ENCODE measurements around the gene USP15. TPM values are rescaled to one million over a fixed set of nuclear protein-coding genes. Genes with fewer than 3 reads are reported as not detected.

Gene USP15
- total RNA-seq, 2 donors from 2014 or later: 41.1 to 49.7 TPM

DNA sequence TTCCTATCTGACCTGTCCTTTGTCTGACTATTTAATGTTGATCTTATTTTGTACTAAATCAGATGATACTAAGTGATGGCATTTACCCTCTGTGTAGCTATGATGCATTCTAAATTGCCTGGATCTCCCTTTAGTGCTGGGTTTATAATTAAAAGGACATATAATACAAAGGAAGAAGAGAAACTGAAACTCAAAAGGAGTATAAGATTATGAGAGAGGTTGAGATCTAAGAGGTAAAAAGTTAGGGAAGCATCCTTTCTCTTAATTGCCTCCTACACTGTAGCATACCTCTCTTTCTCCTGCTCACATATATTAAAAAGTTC is 119.5 kb downstream of the USP15 start:
- Histone ChIP-seq H3K27me3 (no peaks in the 10 kb centered on the region), H3K27ac (no peak overlapping the region), H3K36me3 (peaks cover 7% of the 10 kb centered on the region), H3K9me3 (no peaks in the 10 kb centered on the region), H3K4me3 (no peak overlapping the region), H3K4me1 (no peaks in the 10 kb centered on the region)
- TF ChIP-seq, protein P1, sequence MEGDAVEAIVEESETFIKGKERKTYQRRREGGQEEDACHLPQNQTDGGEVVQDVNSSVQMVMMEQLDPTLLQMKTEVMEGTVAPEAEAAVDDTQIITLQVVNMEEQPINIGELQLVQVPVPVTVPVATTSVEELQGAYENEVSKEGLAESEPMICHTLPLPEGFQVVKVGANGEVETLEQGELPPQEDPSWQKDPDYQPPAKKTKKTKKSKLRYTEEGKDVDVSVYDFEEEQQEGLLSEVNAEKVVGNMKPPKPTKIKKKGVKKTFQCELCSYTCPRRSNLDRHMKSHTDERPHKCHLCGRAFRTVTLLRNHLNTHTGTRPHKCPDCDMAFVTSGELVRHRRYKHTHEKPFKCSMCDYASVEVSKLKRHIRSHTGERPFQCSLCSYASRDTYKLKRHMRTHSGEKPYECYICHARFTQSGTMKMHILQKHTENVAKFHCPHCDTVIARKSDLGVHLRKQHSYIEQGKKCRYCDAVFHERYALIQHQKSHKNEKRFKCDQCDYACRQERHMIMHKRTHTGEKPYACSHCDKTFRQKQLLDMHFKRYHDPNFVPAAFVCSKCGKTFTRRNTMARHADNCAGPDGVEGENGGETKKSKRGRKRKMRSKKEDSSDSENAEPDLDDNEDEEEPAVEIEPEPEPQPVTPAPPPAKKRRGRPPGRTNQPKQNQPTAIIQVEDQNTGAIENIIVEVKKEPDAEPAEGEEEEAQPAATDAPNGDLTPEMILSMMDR (IDR thresholded peaks at IDR 0.05): no peak
- no peak for DNase-seq (ENCODE audit: low spot score)

DNA sequence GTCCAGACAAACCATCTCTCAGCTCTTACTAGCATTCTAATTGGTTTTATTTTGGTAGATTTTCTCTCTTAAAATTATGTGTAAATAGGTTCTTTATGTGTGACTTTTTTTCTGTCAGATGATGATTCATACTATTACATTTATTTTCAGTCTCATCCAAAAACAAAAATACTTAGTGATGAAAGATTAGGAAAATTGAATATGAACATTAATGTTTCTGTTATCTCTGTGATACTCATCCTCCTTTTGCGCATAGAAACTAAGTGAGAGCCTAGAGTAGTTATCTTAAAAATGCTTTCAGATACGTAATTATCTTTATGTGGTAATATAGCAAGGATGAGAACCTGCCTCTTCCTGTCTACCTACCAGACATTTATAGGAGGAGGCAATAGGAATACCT is 122.3 kb downstream of the USP15 start:
- Histone ChIP-seq H3K27ac (no peak overlapping the region), H3K36me3 (peaks cover 28% of the 10 kb centered on the region), H3K9me3 (no peaks in the 10 kb centered on the region), H3K4me1 (no peaks in the 10 kb centered on the region), H3K4me3 (no peak overlapping the region), H3K27me3 (no peaks in the 10 kb centered on the region)
- DNase-seq (ENCODE audit: low spot score): no peak
- TF ChIP-seq, protein P1 (IDR thresholded peaks at IDR 0.05): no peak

DNA sequence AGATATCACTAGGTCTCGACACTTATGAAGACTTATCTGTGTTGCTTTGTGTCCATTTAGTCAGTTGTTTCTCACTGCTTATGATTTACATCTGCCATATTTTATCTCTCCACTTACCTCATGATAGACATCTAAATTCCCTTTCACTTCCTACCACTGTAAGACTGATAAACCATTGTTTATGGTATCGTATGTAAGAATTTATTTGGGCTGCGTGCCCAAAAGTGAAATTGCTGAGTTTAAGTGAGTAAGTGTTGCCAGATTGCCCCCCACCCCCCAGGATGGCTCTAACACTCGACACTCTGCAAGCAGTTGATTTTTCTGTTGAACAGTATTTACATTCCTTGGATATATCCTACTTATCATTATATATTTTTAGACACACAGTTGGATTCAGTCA is 136.5 kb downstream of the USP15 start:
- Histone ChIP-seq H3K27me3 (no peaks in the 10 kb centered on the region), H3K27ac (no peak overlapping the region), H3K4me1 (no peaks in the 10 kb centered on the region), H3K4me3 (no peak overlapping the region), H3K36me3 (peaks cover 61% of the 10 kb centered on the region), H3K9me3 (no peaks in the 10 kb centered on the region)
- no peak for DNase-seq (ENCODE audit: low spot score)
- TF ChIP-seq, protein P1 (IDR thresholded peaks at IDR 0.05): no peak

GRCh38 chr12:62400135-62400534 is 139.9 kb downstream of the USP15 start:
- H3K36me3 ChIP-seq: peaks cover 61% of the 10 kb centered on the region
- H3K27ac ChIP-seq: no peak overlapping the region
- H3K27me3 ChIP-seq: no peaks in the 10 kb centered on the region
- H3K9me3 ChIP-seq: no peaks in the 10 kb centered on the region
- DNase-seq (ENCODE audit: low spot score): no peak
- TF ChIP-seq, protein P1 (IDR thresholded peaks at IDR 0.05): no peak
- H3K4me3 ChIP-seq: no peak overlapping the region
- no peaks in the 10 kb centered on the region for H3K4me1 ChIP-seq

- H3K27ac ChIP-seq: no peak overlapping the region
- DNase-seq (ENCODE audit: low spot score): no peak
- no peaks in the 10 kb centered on the region for H3K4me1 ChIP-seq
- TF ChIP-seq, protein P1 (IDR thresholded peaks at IDR 0.05): no peak
- H3K4me3 ChIP-seq: no peak overlapping the region
- no peaks in the 10 kb centered on the region for H3K9me3 ChIP-seq
- H3K27me3 ChIP-seq: no peaks in the 10 kb centered on the region
- peaks cover 55% of the 10 kb centered on the region for H3K36me3 ChIP-seq
Observed at GRCh38 chr12:62401631-62402030, 141.4 kb downstream of the USP15 start.

DNA sequence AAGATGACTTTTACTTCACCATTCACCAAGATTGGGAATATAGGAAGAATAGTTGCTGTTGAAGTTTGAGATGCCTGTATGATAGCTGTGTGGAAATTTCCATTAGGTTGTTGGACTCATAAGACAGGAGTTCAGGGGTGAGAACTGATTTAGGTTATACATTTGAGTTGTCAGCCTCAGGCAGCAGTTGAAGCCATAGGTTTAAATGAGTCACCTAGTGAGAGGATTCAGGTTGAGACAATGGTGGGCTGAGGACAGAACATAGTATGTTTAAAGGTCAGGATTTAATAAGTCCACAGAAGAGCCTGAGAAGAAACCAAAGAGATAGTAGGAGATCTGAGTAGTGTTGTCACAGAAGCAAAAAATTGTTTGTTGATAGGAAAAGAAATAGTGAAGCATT is 142.8 kb downstream of the USP15 start:
- no peaks in the 10 kb centered on the region for H3K9me3 ChIP-seq
- H3K4me1 ChIP-seq: no peaks in the 10 kb centered on the region
- DNase-seq (ENCODE audit: low spot score): no peak
- H3K27ac ChIP-seq: no peak overlapping the region
- H3K27me3 ChIP-seq: no peaks in the 10 kb centered on the region
- H3K4me3 ChIP-seq: no peak overlapping the region
- TF ChIP-seq, protein P1 (IDR thresholded peaks at IDR 0.05): no peak
- H3K36me3 ChIP-seq: peaks cover 45% of the 10 kb centered on the region

Measured in right atrium auricular region (tissue), 2 donors.